Thymus (tissue), 11 donors: ENCODE results near the gene CHI3L1. TPM values are rescaled to one million over a fixed set of nuclear protein-coding genes. Genes with fewer than 3 reads are reported as not detected.

ENCODE experiments used
- DNase-seq, 9 donors: peaks; one replicate each; pipeline ENCODE4 v3.0.0-alpha.2; 2013; ENCODE audit warnings: low spot score in 9 of 9, low read depth in 6 of 9, missing footprints in 1 of 9
- H3K27ac ChIP-seq, 2 donors: one replicate each; pipeline ENCODE4 v1.5.1; 2013; ENCODE audit warnings: control low read depth in 1 of 2, low read depth in 1 of 2, low read length in 1 of 2, mild to moderate bottlenecking in 1 of 2, moderate library complexity in 1 of 2
- H3K27me3 ChIP-seq, 2 donors: one replicate each; pipeline ENCODE4 v1.5.1; 2013; ENCODE audit warnings: low read length in 1 of 2; ENCODE audit not compliant: control insufficient read depth in 2 of 2, insufficient read depth in 1 of 2
- H3K36me3 ChIP-seq, 2 donors: one replicate each; pipeline ENCODE4 v1.5.1; 2013; ENCODE audit warnings: low read length in 1 of 2, mild to moderate bottlenecking in 1 of 2, moderate library complexity in 1 of 2; ENCODE audit not compliant: control insufficient read depth in 2 of 2, insufficient read depth in 2 of 2
- H3K4me1 ChIP-seq, 2 donors: one replicate each; pipeline ENCODE4 v1.5.1; 2013; ENCODE audit warnings: low read length in 2 of 2; ENCODE audit not compliant: control insufficient read depth in 2 of 2, insufficient read depth in 2 of 2
- H3K4me3 ChIP-seq, 2 donors: one replicate each; pipeline ENCODE4 v1.5.1; 2013; ENCODE audit warnings: low read length in 2 of 2, control low read depth in 1 of 2, mild to moderate bottlenecking in 1 of 2
- H3K9me3 ChIP-seq, 2 donors: one replicate each; pipeline ENCODE4 v1.5.1; 2013; ENCODE audit warnings: low read length in 1 of 2, mild to moderate bottlenecking in 1 of 2; ENCODE audit not compliant: control insufficient read depth in 2 of 2, insufficient read depth in 1 of 2
- WGBS: extraction: QIAGEN DNeasy Blood & Tissue Kit; methylation state at CpG from one replicate; pipeline ENCODE4 v1.1.7; 2013; 5-methylcytosine and 5-hydroxymethylcytosine counted together
- polyA plus RNA-seq: library from polyadenylated mRNA; stranded (reverse); fragments of 200-250 nt; gene quantifications from one replicate; pipeline ENCODE4 v1.2.3, GENCODE V29; 2013
- total RNA-seq: library from RNA; stranded (reverse); fragments of 120-200 nt; gene quantifications from one replicate; pipeline ENCODE4 v1.2.4, GENCODE V29; 2013
- donor health status: healthy.

CHI3L1 gene
- total and polyA plus RNA-seq, 2 donors = 7.4 to 26.8 TPM

DNA sequence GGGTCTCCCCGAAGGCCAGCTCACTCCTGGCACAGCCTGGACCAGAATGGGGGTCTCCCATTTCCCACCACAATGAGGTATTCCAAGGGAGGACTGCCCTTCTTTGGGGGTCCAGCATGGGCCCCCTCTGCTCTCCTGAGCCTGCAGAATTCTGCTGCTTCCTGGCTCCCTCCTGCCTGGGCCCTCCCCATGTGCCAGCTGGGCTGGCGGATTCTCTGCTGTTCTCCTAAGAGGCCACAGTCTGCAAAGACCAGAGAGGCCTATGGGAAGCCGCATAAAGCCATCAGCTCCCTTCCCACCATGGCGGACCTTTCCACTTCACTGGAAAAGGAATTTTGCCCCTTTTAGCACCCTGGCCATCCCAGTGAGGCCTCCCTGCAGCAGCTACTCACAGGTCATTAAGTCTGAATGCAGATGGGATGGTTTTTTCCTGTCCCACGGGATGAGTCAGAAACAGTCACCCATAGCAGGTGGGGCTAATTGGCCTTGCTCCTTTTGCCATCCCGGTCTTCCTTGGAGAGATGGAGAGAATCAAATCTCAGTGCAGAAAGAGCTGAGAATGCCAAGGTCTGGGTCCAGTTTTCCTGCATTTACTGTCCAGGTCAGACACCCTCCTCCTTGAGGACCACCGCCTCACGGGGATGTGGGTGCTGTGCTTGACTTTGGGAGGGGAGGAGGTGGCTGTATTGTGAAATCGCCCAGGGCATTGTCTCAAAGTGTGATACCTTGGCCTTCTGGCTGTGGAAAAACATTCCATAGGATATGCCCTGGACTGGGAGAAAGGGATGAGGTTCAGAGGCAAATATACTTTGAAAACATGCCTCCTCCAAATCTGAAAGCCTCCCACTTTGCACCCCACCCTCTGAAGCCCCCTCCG is 34.1 kb downstream of the CHI3L1 start:
- H3K4me1 ChIP-seq = no peaks in the 10 kb centered on the region
- H3K36me3 ChIP-seq = no peaks in the 10 kb centered on the region
- peaks cover 0 to 22% of the 10 kb centered on the region in 2 donors for H3K27me3 ChIP-seq
- no peak overlapping the region for H3K4me3 ChIP-seq
- 90% methylated on average over 10 of the region's 10 CpGs for WGBS
- H3K9me3 ChIP-seq = no peaks in the 10 kb centered on the region
- DNase-seq = no peak
- no peak overlapping the region for H3K27ac ChIP-seq

DNA sequence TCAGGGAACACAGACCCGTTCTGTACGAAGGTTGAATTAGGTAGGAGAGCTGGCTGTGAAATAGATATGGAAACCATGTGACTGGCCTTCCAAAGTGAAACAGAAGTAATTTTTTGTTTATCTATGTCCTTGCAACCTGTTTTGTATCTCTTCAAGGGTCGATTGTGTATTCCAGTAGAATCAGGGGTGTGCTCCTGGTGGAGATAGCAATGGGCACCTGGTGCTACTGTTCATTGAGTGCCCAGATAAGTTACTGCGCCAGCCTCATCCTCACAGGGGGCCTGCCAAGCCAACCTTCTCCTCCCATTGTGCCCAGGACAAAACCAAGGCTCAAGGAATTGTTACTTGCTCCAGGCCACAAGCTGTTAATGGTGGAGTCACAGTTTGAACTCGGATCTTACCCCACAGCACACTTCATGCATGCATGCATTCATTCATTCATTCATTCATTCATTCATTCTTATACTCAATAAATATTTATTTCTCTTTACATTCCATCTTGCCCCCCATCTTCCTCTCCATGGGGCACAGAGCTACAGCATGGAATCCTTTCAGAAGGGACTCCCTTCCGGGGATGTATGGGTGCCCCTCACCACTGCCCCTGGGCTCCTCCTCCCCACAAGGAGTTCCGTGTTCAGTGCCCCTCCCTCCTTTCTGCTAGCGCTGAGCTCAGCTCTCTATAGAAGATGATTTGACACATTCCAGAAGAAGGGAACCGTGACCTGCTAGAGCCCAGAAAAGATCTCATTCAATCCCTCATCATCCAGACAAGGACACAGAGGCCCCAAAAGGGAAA is 34.9 kb downstream of the CHI3L1 start:
- WGBS = 91% methylated on average over 9 of the region's 9 CpGs
- no peak overlapping the region for H3K27ac ChIP-seq

DNA sequence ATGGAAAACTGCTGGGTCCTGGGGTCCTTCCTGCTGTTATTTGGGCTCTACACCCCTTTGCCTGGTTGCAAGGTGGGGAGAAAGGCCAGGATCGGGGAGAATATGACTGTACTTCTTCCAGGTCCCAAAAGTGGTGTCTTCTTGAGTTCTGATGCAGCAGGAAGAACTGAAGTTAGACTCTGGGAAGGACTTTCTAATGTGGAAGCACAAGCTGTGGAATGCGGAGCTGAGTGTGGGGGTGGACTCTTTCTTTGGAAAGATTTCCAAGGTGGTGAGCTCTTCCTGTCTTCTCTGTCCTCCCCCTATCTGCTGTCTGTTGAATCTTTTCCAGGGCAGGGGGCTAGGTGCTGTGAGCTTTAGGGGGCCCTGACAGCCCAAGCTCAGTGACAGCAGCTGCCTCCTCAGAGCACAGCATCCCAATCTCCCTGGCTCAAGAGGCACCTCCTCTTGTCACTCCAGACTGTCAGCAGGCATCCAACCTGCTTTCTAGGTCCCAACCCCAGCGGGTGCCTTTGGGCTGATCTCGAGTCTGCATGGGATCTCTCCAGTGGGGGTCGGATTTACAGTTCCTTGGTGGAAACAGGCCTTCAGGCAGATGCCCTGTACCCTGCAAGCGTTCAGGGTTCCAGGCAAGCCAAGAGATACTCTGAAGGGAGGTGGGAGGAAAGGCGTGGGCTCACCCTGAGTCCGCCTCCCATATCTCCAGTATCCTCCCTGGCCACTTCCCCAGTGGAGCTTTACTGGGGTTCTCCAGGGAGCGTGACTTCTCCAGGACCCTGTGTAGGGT is 35.8 kb downstream of the CHI3L1 start:
- DNase-seq = no peak
- Histone ChIP-seq H3K36me3 (no peaks in the 10 kb centered on the region), H3K27me3 (peaks cover 0 to 22% of the 10 kb centered on the region in 2 donors), H3K4me3 (no peak overlapping the region), H3K4me1 (no peaks in the 10 kb centered on the region), H3K9me3 (no peaks in the 10 kb centered on the region), H3K27ac (no peak overlapping the region)
- 95% methylated on average over 9 of the region's 9 CpGs for WGBS

More for the DNA sequence above, 34.9 kb downstream of the CHI3L1 start:
- no peak for DNase-seq
- H3K4me3 ChIP-seq = no peak overlapping the region
- H3K9me3 ChIP-seq = no peaks in the 10 kb centered on the region
- H3K4me1 ChIP-seq = no peaks in the 10 kb centered on the region
- peaks cover 0 to 22% of the 10 kb centered on the region in 2 donors for H3K27me3 ChIP-seq
- H3K36me3 ChIP-seq = no peaks in the 10 kb centered on the region

DNA sequence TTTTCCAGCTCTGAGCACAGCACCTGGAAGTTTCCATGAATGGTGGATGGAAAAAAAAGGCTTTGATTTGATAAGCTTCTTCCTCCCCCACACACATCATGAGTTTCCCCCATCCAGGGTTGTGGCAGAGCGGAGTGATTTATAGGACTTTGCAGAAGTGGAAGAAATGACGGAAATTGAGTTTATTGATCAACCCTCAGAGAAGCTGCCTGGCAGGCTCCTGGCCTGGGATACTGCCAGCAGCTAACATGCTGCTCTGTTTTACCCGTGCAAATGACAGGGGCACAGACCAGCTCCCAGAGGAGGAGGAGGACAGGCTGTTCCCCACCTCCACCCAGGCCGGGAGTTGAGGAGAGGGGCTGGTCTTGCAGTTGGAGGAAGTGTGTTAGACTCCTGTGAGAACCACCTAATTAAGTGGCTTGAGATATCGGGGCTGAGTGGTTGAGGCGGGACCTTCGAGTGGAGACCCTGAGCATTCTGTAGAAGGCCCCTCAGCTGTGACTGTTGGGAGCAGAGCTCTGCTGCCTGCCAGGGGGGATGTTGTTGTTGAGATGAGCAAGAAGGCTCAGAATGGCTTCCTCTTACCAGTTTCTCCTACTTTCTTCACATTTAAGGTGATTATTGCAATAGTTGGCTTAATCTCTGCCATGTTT is 37.2 kb downstream of the CHI3L1 start:
- Histone ChIP-seq H3K4me3 (no peak overlapping the region), H3K27ac (no peak overlapping the region), H3K27me3 (peaks cover 0 to 15% of the 10 kb centered on the region in 2 donors), H3K36me3 (no peaks in the 10 kb centered on the region), H3K4me1 (no peaks in the 10 kb centered on the region), H3K9me3 (no peaks in the 10 kb centered on the region)
- 72% methylated on average over 7 of the region's 7 CpGs for WGBS
- DNase-seq = no peak

DNA sequence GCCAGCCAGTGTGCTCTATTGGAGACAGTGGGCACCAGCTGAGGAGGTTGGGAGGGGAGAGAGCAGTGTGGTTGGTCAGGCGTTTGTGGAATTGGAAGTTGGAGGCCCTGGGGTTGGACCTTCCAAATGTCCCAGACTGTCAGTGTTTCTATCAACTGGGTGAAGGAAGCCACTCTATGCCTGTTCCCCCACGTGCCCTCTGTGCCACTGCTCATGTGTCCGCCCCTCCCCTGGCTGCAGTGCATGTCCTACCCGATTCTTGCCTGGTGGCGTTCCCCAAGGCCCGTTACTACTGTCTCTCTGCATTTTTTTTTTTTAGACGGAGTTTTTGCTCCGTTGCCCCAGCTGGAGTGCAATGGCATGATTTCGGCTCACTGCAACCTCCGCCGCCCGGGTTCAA is 37.9 kb downstream of the CHI3L1 start:
- no peak for DNase-seq
- Histone ChIP-seq H3K27ac (no peak overlapping the region), H3K9me3 (no peaks in the 10 kb centered on the region), H3K4me1 (no peaks in the 10 kb centered on the region), H3K36me3 (no peaks in the 10 kb centered on the region), H3K4me3 (no peak overlapping the region), H3K27me3 (peaks cover 0 to 13% of the 10 kb centered on the region in 2 donors)
- WGBS = 95% methylated on average over 12 of the region's 12 CpGs

DNA sequence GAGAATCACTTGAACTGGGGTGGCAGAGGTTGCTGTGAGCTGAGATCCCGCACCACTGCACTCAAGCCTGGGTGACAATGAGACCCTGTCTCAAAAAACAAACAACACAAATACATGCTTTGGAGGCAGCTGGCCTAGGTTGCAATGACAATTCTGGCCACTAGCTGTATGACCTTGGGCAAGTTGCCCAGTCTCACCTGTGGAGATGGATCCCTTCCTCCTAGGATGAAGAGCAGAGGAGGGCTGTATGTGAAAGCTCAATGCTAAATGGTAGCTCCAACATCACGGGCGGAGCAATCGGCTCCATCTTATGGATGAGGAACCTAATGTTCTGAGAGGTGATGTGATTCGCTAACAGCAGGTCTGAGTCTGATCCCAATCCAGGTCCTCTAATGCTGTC is 38.4 kb downstream of the CHI3L1 start:
- no peak for DNase-seq

DNA sequence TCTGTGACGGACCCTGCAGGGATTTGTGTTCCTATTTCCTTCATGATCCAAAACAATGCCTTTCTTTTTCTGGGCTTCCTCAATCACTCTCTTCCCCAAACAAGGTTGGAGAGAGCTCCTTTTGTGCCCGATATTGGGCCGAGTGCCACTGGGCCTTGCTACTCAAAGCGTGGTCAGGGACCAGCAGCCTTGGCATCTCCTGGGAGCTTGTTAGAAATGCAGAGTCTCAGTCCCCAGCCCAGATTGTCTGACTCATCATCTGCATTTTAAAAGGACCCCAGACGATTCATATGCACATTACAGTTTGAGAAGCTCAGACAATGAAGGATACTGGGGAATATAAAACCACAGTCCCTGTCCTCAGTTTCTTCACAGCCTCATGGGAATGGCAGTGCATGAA is 39.1 kb downstream of the CHI3L1 start:
- 96% methylated on average over 5 of the region's 5 CpGs for WGBS
- Histone ChIP-seq H3K36me3 (no peaks in the 10 kb centered on the region), H3K4me3 (no peak overlapping the region), H3K9me3 (no peaks in the 10 kb centered on the region), H3K27me3 (peaks cover 0 to 13% of the 10 kb centered on the region in 2 donors), H3K4me1 (no peaks in the 10 kb centered on the region), H3K27ac (no peak overlapping the region)
- no peak for DNase-seq

More for the DNA sequence above, 38.4 kb downstream of the CHI3L1 start:
- WGBS = 97% methylated on average over 5 of the region's 5 CpGs
- no peak overlapping the region for H3K4me3 ChIP-seq
- H3K27ac ChIP-seq = no peak overlapping the region
- H3K27me3 ChIP-seq = peaks cover 0 to 13% of the 10 kb centered on the region in 2 donors
- no peaks in the 10 kb centered on the region for H3K4me1 ChIP-seq
- H3K36me3 ChIP-seq = no peaks in the 10 kb centered on the region
- no peaks in the 10 kb centered on the region for H3K9me3 ChIP-seq

DNA sequence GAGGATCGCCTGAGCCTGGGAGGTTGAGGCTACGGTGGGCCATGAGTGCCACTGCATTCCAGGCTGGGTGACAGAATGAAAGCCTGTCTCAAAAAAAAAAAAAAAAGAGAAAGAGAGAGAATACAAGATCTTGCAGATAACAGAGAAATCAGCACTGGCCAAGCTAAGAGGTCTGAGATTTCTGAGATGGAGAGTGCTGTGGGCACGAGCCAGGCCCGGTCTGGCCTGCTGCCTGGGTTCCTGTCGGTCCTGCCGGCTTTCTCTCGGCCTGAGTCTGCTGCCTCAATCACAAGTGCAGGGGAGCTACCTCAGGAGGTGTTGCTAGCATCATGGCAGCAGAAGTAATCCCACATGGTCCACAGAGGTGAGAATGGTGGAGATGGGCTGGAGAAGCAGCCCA is 40.0 kb downstream of the CHI3L1 start:
- no peak overlapping the region for H3K4me3 ChIP-seq
- H3K27ac ChIP-seq = no peak overlapping the region
- no peak for DNase-seq
- WGBS = 95% methylated on average over 7 of the region's 7 CpGs
- H3K9me3 ChIP-seq = no peaks in the 10 kb centered on the region
- no peaks in the 10 kb centered on the region for H3K4me1 ChIP-seq
- H3K27me3 ChIP-seq = peaks cover 0 to 13% of the 10 kb centered on the region in 2 donors
- H3K36me3 ChIP-seq = no peaks in the 10 kb centered on the region
